ENCODE measurements around the gene NRG2.

NRG2 gene

DNA sequence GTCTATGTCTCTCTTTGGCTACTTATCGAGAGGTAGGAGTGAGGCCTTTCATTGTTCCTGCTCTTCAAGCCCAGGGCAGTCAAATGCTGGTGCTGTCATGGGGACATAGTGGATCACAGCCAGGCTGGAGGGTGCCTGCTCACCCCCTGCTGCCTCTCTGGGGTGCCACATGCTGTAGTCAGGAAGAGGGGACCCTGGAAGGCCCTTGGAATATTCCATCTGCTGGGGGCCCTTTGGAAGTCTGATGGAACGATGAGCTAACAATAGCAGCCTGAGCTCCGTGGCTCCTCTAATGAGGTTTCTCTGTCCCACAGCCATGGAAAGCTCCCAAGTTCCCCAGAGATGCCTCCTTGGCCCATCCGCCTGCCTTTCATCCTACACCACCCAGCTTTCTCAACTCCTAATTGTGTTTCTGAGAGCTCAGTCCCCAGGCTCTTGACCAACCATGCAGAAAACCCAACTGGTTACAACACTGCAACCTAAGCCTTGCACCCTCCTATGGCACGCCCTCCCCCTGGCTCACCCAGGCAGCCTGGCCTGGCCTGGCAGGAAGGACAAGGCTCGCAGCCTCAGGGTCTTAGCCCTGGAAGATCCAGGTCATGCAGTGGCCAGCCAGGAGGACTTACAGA is 91.7 kb downstream of the NRG2 start:
- TF ChIP-seq REST (IDR thresholded peaks at IDR 0.05; ENCODE audit: insufficient read depth in 1 of 2, low read depth in 2 of 2, low read length in 2 of 2) (no peak), TAF1 (IDR thresholded peaks at IDR 0.05; ENCODE audit: borderline replicate concordance, insufficient read depth, low read length) (no peak), POLR2AphosphoS5 (IDR thresholded peaks at IDR 0.05; ENCODE audit: low read depth, low read length) (no peak), FOXP2 (optimal IDR thresholded peaks at IDR 0.05; ENCODE audit: borderline replicate concordance, extremely low read depth, extremely low read length, insufficient read depth) (no peak), SIN3A (IDR thresholded peaks at IDR 0.05; ENCODE audit: borderline replicate concordance, insufficient read depth, low read length) (no peak)

GRCh38 chr5:139950436-139950835 is 92.7 kb downstream of the NRG2 start:
- TF ChIP-seq REST (IDR thresholded peaks at IDR 0.05; ENCODE audit: insufficient read depth in 1 of 2, low read depth in 2 of 2, low read length in 2 of 2), result no peak
- TF ChIP-seq TAF1 (IDR thresholded peaks at IDR 0.05; ENCODE audit: borderline replicate concordance, insufficient read depth, low read length), result no peak
- no peak for TF ChIP-seq POLR2AphosphoS5 (IDR thresholded peaks at IDR 0.05; ENCODE audit: low read depth, low read length)
- TF ChIP-seq SIN3A (IDR thresholded peaks at IDR 0.05; ENCODE audit: borderline replicate concordance, insufficient read depth, low read length), result no peak

DNA sequence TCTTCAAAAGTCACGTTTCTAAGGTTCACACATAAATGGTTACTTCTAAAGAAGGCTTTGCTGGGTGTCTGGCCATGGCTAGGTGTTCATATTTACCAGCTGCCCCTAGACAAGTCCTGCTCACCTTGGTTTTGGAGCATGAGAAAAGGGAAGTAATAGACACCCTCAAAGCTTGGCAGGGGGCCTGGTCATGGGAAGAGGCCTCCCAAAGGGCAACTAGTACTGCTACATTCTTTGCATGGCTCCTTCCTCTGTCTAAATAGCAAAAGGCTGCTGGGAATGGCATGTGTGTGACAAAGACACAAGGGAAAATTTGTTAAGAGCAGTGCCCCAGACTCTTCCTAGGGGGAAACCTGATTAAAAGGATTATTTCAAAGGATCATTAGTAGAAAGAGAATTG is 93.4 kb downstream of the NRG2 start:
- TF ChIP-seq SIN3A (IDR thresholded peaks at IDR 0.05; ENCODE audit: borderline replicate concordance, insufficient read depth, low read length) (no peak), TAF1 (IDR thresholded peaks at IDR 0.05; ENCODE audit: borderline replicate concordance, insufficient read depth, low read length) (no peak), REST (IDR thresholded peaks at IDR 0.05; ENCODE audit: insufficient read depth in 1 of 2, low read depth in 2 of 2, low read length in 2 of 2) (no peak), FOXP2 (optimal IDR thresholded peaks at IDR 0.05; ENCODE audit: borderline replicate concordance, extremely low read depth, extremely low read length, insufficient read depth) (no peak), POLR2AphosphoS5 (IDR thresholded peaks at IDR 0.05; ENCODE audit: low read depth, low read length) (no peak)

GRCh38 chr5:139947727-139948126 is 95.4 kb downstream of the NRG2 start:
- TF ChIP-seq POLR2AphosphoS5 (IDR thresholded peaks at IDR 0.05; ENCODE audit: low read depth, low read length), result no peak
- no peak for TF ChIP-seq REST (IDR thresholded peaks at IDR 0.05; ENCODE audit: insufficient read depth in 1 of 2, low read depth in 2 of 2, low read length in 2 of 2)
- no peak for TF ChIP-seq SIN3A (IDR thresholded peaks at IDR 0.05; ENCODE audit: borderline replicate concordance, insufficient read depth, low read length)
- no peak for TF ChIP-seq TAF1 (IDR thresholded peaks at IDR 0.05; ENCODE audit: borderline replicate concordance, insufficient read depth, low read length)
- no peak for TF ChIP-seq FOXP2 (optimal IDR thresholded peaks at IDR 0.05; ENCODE audit: borderline replicate concordance, extremely low read depth, extremely low read length, insufficient read depth)

- no peak for TF ChIP-seq TAF1 (IDR thresholded peaks at IDR 0.05; ENCODE audit: borderline replicate concordance, insufficient read depth, low read length)
- TF ChIP-seq FOXP2 (optimal IDR thresholded peaks at IDR 0.05; ENCODE audit: borderline replicate concordance, extremely low read depth, extremely low read length, insufficient read depth), result no peak
- no peak for TF ChIP-seq POLR2AphosphoS5 (IDR thresholded peaks at IDR 0.05; ENCODE audit: low read depth, low read length)
- no peak for TF ChIP-seq SIN3A (IDR thresholded peaks at IDR 0.05; ENCODE audit: borderline replicate concordance, insufficient read depth, low read length)
- TF ChIP-seq REST (IDR thresholded peaks at IDR 0.05; ENCODE audit: insufficient read depth in 1 of 2, low read depth in 2 of 2, low read length in 2 of 2), result no peak
Observed at GRCh38 chr5:139946440-139946839, 96.7 kb downstream of the NRG2 start.

Data from PFSK-1 (cell line).